ENCODE measurements around the gene QARS1. TPM values are rescaled to one million over a fixed set of nuclear protein-coding genes. Genes with fewer than 3 reads are reported as not detected.

Gene QARS1
- total RNA-seq, 2 experiments from 2014 or later = 310 to 355 TPM

- no TSS peak for BruUV-seq (replicated peaks)
- H3K9me3 ChIP-seq (ENCODE audit: low read length) = no peaks in the 10 kb centered on the region
- intact Hi-C loops (cut with micrococcal nuclease; ENCODE audit: unreplicated experiment) = no loop called here
- no peak overlapping the region for H3K27ac ChIP-seq (ENCODE audit: low read depth, low read length, poor library complexity, severe bottlenecking)
- no peaks in the 10 kb centered on the region for H3K4me1 ChIP-seq (ENCODE audit: insufficient read depth, low read length, poor library complexity, severe bottlenecking)
- H3K9me2 ChIP-seq (ENCODE audit: insufficient read depth, low read length) = no peaks in the 10 kb centered on the region
- H2AFZ ChIP-seq (ENCODE audit: low read length) = no peak overlapping the region
- CTCF ChIA-PET (ENCODE audit: unreplicated experiment) = no interaction called here
- no peak for TF ChIP-seq EZH2phosphoT487 (IDR thresholded peaks at IDR 0.05; ENCODE audit: borderline replicate concordance, low read depth, low read length)
- TF ChIP-seq CTCF (conservative IDR thresholded peaks at IDR 0.05; ENCODE audit: low read length) = no peak
- no peaks in the 10 kb centered on the region for H4K20me1 ChIP-seq (ENCODE audit: insufficient read depth, low read length)
- H3K36me3 ChIP-seq (ENCODE audit: insufficient read depth, low read length) = peaks cover 78% of the 10 kb centered on the region
- H3K79me2 ChIP-seq (ENCODE audit: insufficient read depth, low read depth, low read length) = no peaks in the 10 kb centered on the region
- no peak for DNase-seq (ENCODE audit: low spot score)
- POLR2A ChIA-PET = interaction anchor here (0.5 kb wide), 1 partner anchor 10 kb away, joined by 4 read pairs; no protein-coding TSS in a partner anchor
- no peak overlapping the region for H3K4me2 ChIP-seq (ENCODE audit: low read length)
- no peak overlapping the region for H3K4me3 ChIP-seq (ENCODE audit: low read depth, low read length, poor library complexity, severe bottlenecking)
These were observed 50.2 kb downstream of the QARS1 start for GRCh38 chr3:49054344-49054862.

DNA sequence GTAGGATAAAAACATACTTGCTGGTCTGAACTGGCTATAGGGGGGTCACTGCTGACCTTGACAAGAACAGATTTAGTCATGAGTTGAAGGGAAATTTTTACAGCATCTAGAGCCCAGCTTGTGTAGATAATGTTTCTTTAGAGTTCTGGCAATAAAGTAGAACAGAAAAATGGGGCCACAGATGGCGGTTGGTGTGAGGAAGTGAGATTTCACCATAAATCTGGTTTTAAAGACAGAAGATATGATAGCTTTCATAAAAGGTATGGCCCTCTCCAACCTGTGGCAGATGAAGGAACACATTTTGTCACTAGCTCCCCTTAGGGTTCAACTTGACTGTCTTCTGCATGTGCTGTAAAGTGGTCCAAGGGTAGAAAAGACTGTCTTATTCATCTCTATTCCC is 51.0 kb downstream of the QARS1 start:
- BruUV-seq (replicated peaks) = TSS peak; percentile 57
- Histone ChIP-seq H3K36me3 (ENCODE audit: insufficient read depth, low read length) (peaks cover 84% of the 10 kb centered on the region), H2AFZ (ENCODE audit: low read length) (no peak overlapping the region), H3K79me2 (ENCODE audit: insufficient read depth, low read depth, low read length) (no peaks in the 10 kb centered on the region), H3K9me2 (ENCODE audit: insufficient read depth, low read length) (no peaks in the 10 kb centered on the region), H3K4me1 (ENCODE audit: insufficient read depth, low read length, poor library complexity, severe bottlenecking) (no peaks in the 10 kb centered on the region), H4K20me1 (ENCODE audit: insufficient read depth, low read length) (no peaks in the 10 kb centered on the region), H3K9me3 (ENCODE audit: low read length) (no peaks in the 10 kb centered on the region), H3K4me3 (ENCODE audit: low read depth, low read length, poor library complexity, severe bottlenecking) (no peak overlapping the region), H3K4me2 (ENCODE audit: low read length) (no peak overlapping the region), H3K27ac (ENCODE audit: low read depth, low read length, poor library complexity, severe bottlenecking) (peak overlapping the region; percentile 4)
- intact Hi-C loops (cut with micrococcal nuclease; ENCODE audit: unreplicated experiment) = no loop called here
- ChIA-PET CTCF (ENCODE audit: unreplicated experiment) (no interaction called here), POLR2A (interaction anchor here (0.6 to 0.9 kb wide), 2 partner anchors 12 to 169 kb away, joined by 3 to 4 read pairs; no protein-coding TSS in a partner anchor)
- DNase-seq (ENCODE audit: low spot score) = no peak
- TF ChIP-seq CTCF (conservative IDR thresholded peaks at IDR 0.05; ENCODE audit: low read length) (no peak), EZH2phosphoT487 (IDR thresholded peaks at IDR 0.05; ENCODE audit: borderline replicate concordance, low read depth, low read length) (no peak)

Small RNA genes within 50 kb of the gene (microRNA-seq; reads per million reads assigned to microRNA genes)
- gene MIR6890 (ENCODE audit: borderline replicate concordance) = not detected

Small RNA genes within 50 kb of the gene (small RNA-seq; reads per million reads assigned to genes)
- not detected for gene RN7SL182P

Other genes starting within 250 kb of the QARS1 start
- gene SLC25A20, start 205.9 kb downstream of the QARS1 start, total RNA-seq (2014; rRNA removed; shearing (Covaris generic)) = 20.9 and 21.3 TPM in 2 replicates
- gene SLC25A20, start 205.9 kb downstream of the QARS1 start, total RNA-seq (2022) = 19.1 and 20.1 TPM in 2 replicates
- gene ARIH2, start 185.9 kb downstream of the QARS1 start, total RNA-seq (2014; rRNA removed; shearing (Covaris generic)) = 121 and 124 TPM in 2 replicates
- gene ARIH2, start 185.9 kb downstream of the QARS1 start, total RNA-seq (2022) = 113 and 131 TPM in 2 replicates
- gene P4HTM, start 114.5 kb downstream of the QARS1 start, total RNA-seq (2014; rRNA removed; shearing (Covaris generic)) = 45.3 and 48.4 TPM in 2 replicates
- gene P4HTM, start 114.5 kb downstream of the QARS1 start, total RNA-seq (2022) = 36.9 and 47.4 TPM in 2 replicates
- 92.0 and 101 TPM in 2 replicates for gene WDR6, start 97.4 kb downstream of the QARS1 start, total RNA-seq (2014; rRNA removed; shearing (Covaris generic))
- 128 and 131 TPM in 2 replicates for gene WDR6, start 97.4 kb downstream of the QARS1 start, total RNA-seq (2022)
- gene DALRD3, start 86.2 kb downstream of the QARS1 start, total RNA-seq (2014; rRNA removed; shearing (Covaris generic)) = 26.3 and 36.2 TPM in 2 replicates
- gene DALRD3, start 86.2 kb downstream of the QARS1 start, total RNA-seq (2022) = 35.0 and 35.7 TPM in 2 replicates
- 255 and 309 TPM in 2 replicates for gene NDUFAF3, start 82.6 kb downstream of the QARS1 start, total RNA-seq (2014; rRNA removed; shearing (Covaris generic))
- gene NDUFAF3, start 82.6 kb downstream of the QARS1 start, total RNA-seq (2022) = 124 and 147 TPM in 2 replicates
- gene IMPDH2, start 75.4 kb downstream of the QARS1 start, total RNA-seq (2014; rRNA removed; shearing (Covaris generic)) = 295 and 319 TPM in 2 replicates
- gene IMPDH2, start 75.4 kb downstream of the QARS1 start, total RNA-seq (2022) = 328 and 360 TPM in 2 replicates
- 93.0 and 111 TPM in 2 replicates for gene QRICH1, start 10.7 kb downstream of the QARS1 start, total RNA-seq (2014; rRNA removed; shearing (Covaris generic))
- gene QRICH1, start 10.7 kb downstream of the QARS1 start, total RNA-seq (2022) = 132 and 156 TPM in 2 replicates
- 49.4 and 57.2 TPM in 2 replicates for gene USP19, start 16.1 kb upstream of the QARS1 start, total RNA-seq (2014; rRNA removed; shearing (Covaris generic))
- gene USP19, start 16.1 kb upstream of the QARS1 start, total RNA-seq (2022) = 69.4 and 78.3 TPM in 2 replicates
- gene LAMB2, start 28.3 kb upstream of the QARS1 start, total RNA-seq (2014; rRNA removed; shearing (Covaris generic)) = 0.44 TPM in 2 replicates
- gene LAMB2, start 28.3 kb upstream of the QARS1 start, total RNA-seq (2022) = not detected in 2 replicates
- gene CCDC71, start 61.6 kb upstream of the QARS1 start, total RNA-seq (2014; rRNA removed; shearing (Covaris generic)) = 20.3 and 27.9 TPM in 2 replicates
- gene CCDC71, start 61.6 kb upstream of the QARS1 start, total RNA-seq (2022) = 22.7 and 23.4 TPM in 2 replicates
- gene KLHDC8B, start 66.8 kb upstream of the QARS1 start, total RNA-seq (2014; rRNA removed; shearing (Covaris generic)) = 0.69 TPM in 1 of 2 replicates, not detected in the other
- gene KLHDC8B, start 66.8 kb upstream of the QARS1 start, total RNA-seq (2022) = 0.91 and 1.3 TPM in 2 replicates
- gene C3orf62, start 172.5 kb upstream of the QARS1 start, total RNA-seq (2014; rRNA removed; shearing (Covaris generic)) = 4.8 and 6.4 TPM in 2 replicates
- gene C3orf62, start 172.5 kb upstream of the QARS1 start, total RNA-seq (2022) = 11.3 and 11.7 TPM in 2 replicates
- 28.6 and 41.6 TPM in 2 replicates for gene USP4, start 235.3 kb upstream of the QARS1 start, total RNA-seq (2014; rRNA removed; shearing (Covaris generic))
- 74.6 and 80.3 TPM in 2 replicates for gene USP4, start 235.3 kb upstream of the QARS1 start, total RNA-seq (2022)

Data from OCI-LY7 (cell line).